ENCODE data around the gene GCLM.

GCLM gene

DNA sequence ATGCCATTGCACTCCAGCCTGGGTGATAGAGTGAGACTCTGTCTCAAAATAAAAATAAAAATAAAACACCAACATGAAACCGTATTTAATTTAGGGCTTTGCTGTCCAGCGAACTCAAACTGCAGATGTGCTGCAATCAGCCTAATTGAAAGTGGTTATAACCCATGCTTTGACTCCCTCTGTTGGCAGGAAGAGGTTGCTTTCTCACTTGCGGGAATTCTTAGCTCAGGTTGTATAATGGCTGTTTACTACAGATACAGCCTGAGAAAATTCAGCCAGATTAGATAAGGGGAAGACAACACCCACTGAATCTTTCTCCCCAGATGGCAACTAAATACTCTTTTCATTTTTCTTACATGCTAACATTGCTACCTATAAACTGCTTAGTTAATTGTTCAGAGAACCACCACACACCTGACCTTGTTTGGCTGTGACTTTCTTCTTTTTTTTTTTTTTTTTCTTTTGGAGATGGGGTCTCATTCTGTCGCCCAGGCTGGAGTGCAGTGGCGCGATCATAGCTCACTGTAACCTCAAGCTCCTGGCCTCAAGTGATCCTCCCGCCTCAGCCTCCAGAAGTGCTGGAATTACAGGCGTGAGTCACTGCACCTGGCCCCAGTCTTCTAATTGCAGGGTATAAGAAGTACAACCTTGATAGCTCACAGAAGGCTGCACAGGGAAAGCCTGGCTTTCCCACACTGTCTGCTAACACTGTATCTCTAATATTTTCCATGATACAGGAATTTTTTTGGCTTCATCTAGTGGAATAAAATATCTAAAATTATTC is 64.8 kb downstream of the GCLM start:
- H3K27ac ChIP-seq (ENCODE audit: low read depth, low read length), result no peak overlapping the region
- no peak overlapping the region for H3K9ac ChIP-seq (ENCODE audit: low read length)
- no peaks in the 10 kb centered on the region for H3K36me3 ChIP-seq (ENCODE audit: low read length)
- H3K27me3 ChIP-seq (ENCODE audit: low read length), result no peaks in the 10 kb centered on the region
- H3K79me2 ChIP-seq (ENCODE audit: insufficient read depth, low read length), result no peaks in the 10 kb centered on the region
- no peaks in the 10 kb centered on the region for H4K20me1 ChIP-seq (ENCODE audit: low read depth, low read length)
- H3K9me2 ChIP-seq (replicated peaks; ENCODE audit: insufficient read depth, low read length), result no peaks in the 10 kb centered on the region
- H3K9me3 ChIP-seq (ENCODE audit: insufficient read depth, low read length), result no peaks in the 10 kb centered on the region
- no peaks in the 10 kb centered on the region for H3F3A ChIP-seq (ENCODE audit: insufficient read depth)
- H3K4me2 ChIP-seq (ENCODE audit: low read depth, low read length, poor library complexity, severe bottlenecking), result no peak overlapping the region
- TF ChIP-seq, protein P1, sequence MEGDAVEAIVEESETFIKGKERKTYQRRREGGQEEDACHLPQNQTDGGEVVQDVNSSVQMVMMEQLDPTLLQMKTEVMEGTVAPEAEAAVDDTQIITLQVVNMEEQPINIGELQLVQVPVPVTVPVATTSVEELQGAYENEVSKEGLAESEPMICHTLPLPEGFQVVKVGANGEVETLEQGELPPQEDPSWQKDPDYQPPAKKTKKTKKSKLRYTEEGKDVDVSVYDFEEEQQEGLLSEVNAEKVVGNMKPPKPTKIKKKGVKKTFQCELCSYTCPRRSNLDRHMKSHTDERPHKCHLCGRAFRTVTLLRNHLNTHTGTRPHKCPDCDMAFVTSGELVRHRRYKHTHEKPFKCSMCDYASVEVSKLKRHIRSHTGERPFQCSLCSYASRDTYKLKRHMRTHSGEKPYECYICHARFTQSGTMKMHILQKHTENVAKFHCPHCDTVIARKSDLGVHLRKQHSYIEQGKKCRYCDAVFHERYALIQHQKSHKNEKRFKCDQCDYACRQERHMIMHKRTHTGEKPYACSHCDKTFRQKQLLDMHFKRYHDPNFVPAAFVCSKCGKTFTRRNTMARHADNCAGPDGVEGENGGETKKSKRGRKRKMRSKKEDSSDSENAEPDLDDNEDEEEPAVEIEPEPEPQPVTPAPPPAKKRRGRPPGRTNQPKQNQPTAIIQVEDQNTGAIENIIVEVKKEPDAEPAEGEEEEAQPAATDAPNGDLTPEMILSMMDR (IDR thresholded peaks at IDR 0.05; ENCODE audit: insufficient read depth, low read length, poor library complexity, severe bottlenecking), result peak; percentile 71
- TF ChIP-seq EZH2phosphoT487 (conservative IDR thresholded peaks at IDR 0.05; ENCODE audit: low read length), result no peak
- H2AFZ ChIP-seq (ENCODE audit: low read depth, low read length, severe bottlenecking), result no peak overlapping the region
- no peak overlapping the region for H3K4me3 ChIP-seq (ENCODE audit: insufficient read depth, low read length, poor library complexity, severe bottlenecking)

DNA sequence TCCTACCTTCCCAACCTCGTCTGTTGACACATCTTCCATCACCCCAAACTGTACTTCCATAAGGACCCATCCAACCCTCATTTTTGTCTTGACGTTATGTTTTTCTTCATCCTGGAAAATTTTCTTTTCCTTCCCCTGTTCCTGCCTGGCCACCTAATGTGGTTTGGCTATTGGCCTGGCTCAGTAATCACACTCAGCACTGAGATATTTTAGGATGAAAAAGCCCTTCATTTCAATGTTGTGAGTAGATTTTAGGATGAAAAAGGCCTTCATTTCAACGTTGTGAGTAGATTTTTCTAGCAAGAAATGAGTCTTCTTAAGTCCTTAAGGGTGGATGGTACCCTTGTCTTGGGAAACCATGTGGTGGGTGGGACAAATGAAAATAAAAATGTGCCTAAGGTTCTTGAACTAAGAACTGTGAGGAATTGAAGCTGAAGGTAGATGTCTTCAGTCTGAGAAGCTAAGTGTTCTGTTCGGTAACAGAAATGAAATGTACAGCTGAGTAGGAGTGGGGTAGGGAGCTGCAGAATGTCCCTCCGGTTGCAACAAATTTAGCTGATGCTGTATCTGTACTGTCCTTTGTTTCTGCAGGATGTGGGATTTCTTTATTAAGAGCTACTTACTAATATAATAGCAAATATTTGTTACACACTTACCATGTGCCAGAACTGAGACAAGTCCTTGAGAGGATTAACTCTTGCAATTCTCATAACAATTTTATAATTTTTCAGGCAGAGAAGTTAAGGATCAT is 66.3 kb downstream of the GCLM start:
- Histone ChIP-seq H3K79me2 (ENCODE audit: insufficient read depth, low read length) (no peaks in the 10 kb centered on the region), H3K4me3 (ENCODE audit: insufficient read depth, low read length, poor library complexity, severe bottlenecking) (no peak overlapping the region), H3K27me3 (ENCODE audit: low read length) (no peaks in the 10 kb centered on the region), H3K9me2 (replicated peaks; ENCODE audit: insufficient read depth, low read length) (no peaks in the 10 kb centered on the region), H3K27ac (ENCODE audit: low read depth, low read length) (no peak overlapping the region), H3F3A (ENCODE audit: insufficient read depth) (no peaks in the 10 kb centered on the region), H3K9me3 (ENCODE audit: insufficient read depth, low read length) (no peaks in the 10 kb centered on the region), H3K9ac (ENCODE audit: low read length) (no peak overlapping the region), H3K36me3 (ENCODE audit: low read length) (no peaks in the 10 kb centered on the region), H3K4me2 (ENCODE audit: low read depth, low read length, poor library complexity, severe bottlenecking) (no peak overlapping the region), H2AFZ (ENCODE audit: low read depth, low read length, severe bottlenecking) (no peak overlapping the region), H4K20me1 (ENCODE audit: low read depth, low read length) (no peaks in the 10 kb centered on the region)
- no peak for TF ChIP-seq EZH2phosphoT487 (conservative IDR thresholded peaks at IDR 0.05; ENCODE audit: low read length)
- TF ChIP-seq, protein P1 (IDR thresholded peaks at IDR 0.05; ENCODE audit: insufficient read depth, low read length, poor library complexity, severe bottlenecking), result no peak

DNA sequence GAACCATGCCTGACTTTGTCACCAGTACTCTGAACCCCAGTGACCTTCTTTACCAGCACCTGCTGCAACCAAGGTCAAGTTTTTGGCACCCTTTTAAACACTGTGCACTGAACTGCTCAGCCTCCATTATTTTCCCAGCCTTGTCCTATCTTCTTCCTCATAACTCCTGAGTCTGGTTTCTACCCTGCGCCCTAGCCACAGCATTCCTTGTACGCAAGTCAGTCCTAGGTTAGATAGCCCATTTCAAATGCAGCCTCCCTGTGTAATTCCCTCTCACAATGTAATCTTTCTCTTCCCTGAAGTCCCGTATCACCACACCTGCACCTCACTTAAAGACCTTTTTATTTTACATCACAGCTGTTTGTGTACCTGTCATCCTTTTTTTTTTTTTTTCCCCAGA is 67.5 kb downstream of the GCLM start:
- no peaks in the 10 kb centered on the region for H3K9me2 ChIP-seq (replicated peaks; ENCODE audit: insufficient read depth, low read length)
- no peaks in the 10 kb centered on the region for H3F3A ChIP-seq (ENCODE audit: insufficient read depth)
- H3K27ac ChIP-seq (ENCODE audit: low read depth, low read length), result no peak overlapping the region
- TF ChIP-seq, protein P1 (IDR thresholded peaks at IDR 0.05; ENCODE audit: insufficient read depth, low read length, poor library complexity, severe bottlenecking), result no peak
- no peak for TF ChIP-seq EZH2phosphoT487 (conservative IDR thresholded peaks at IDR 0.05; ENCODE audit: low read length)
- H3K4me3 ChIP-seq (ENCODE audit: insufficient read depth, low read length, poor library complexity, severe bottlenecking), result no peak overlapping the region
- no peaks in the 10 kb centered on the region for H3K36me3 ChIP-seq (ENCODE audit: low read length)
- no peak overlapping the region for H3K9ac ChIP-seq (ENCODE audit: low read length)
- no peaks in the 10 kb centered on the region for H3K9me3 ChIP-seq (ENCODE audit: insufficient read depth, low read length)
- H3K4me2 ChIP-seq (ENCODE audit: low read depth, low read length, poor library complexity, severe bottlenecking), result no peak overlapping the region
- no peaks in the 10 kb centered on the region for H3K27me3 ChIP-seq (ENCODE audit: low read length)
- H4K20me1 ChIP-seq (ENCODE audit: low read depth, low read length), result no peaks in the 10 kb centered on the region
- H2AFZ ChIP-seq (ENCODE audit: low read depth, low read length, severe bottlenecking), result no peak overlapping the region
- no peaks in the 10 kb centered on the region for H3K79me2 ChIP-seq (ENCODE audit: insufficient read depth, low read length)

Data from SU-DHL-6 (cell line).